GM18861 (cell line): ENCODE measurements around the gene ZNF597.

Experiments
- ATAC-seq: cut with Tn5 transposase; IDR thresholded peaks from one replicate; pipeline ENCODE4 v1.9.1; 2021; ENCODE audit not compliant: unreplicated experiment

ZNF597 gene, protein sequence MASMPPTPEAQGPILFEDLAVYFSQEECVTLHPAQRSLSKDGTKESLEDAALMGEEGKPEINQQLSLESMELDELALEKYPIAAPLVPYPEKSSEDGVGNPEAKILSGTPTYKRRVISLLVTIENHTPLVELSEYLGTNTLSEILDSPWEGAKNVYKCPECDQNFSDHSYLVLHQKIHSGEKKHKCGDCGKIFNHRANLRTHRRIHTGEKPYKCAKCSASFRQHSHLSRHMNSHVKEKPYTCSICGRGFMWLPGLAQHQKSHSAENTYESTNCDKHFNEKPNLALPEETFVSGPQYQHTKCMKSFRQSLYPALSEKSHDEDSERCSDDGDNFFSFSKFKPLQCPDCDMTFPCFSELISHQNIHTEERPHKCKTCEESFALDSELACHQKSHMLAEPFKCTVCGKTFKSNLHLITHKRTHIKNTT

DNA sequence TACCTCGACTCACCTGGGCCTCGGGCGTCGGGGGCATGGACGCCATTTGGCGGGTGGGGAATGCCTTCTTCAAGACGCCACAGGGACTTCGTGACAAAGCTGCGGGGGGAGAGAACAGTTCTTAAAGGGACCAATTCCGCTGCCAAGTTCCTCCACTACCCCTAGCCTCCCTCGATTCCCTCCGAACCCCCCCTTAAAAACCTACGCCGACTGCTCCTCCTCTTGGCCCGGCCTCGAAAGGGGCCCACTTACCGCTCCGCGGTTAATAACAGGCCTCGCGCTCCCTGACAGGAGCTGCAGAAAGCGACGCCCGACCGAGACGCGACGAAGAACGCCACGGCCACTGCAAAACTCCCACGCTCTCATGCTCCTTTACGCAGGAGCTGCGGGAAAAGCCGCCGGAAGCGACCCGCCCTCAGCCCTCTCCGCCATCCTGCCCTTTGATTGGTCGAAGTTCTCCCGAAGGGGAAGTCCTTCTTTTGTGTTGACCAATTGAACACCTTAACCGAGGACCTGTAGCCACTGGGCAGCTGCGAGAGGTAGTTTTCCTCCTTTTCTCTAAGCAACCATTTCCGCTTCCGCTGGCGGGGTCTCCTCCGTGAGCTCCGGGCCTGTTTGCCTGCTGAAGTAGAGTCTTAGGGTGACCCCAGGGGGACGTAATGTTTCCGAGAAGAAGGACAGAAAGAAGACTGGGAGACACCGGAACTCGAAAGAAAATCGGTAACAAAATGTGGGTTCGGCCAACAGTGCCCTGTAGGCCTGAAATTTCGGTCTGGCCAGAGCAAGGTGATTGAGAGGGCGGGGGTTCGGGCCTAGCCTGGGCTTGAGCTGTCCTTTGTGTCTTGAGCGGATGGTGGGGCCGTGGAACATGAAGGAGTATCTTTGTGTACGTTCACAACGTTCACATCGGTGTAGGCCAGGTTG is at the start of gene ZNF597, which contains the start of gene NAA60:
Gene ZNF597 (minus strand): TSS at position 397 of the 924 bp plus-strand sequence. CDS start 351 bp downstream, at position 46.
Gene NAA60 (plus strand): TSS at position 573 of the 924 bp plus-strand sequence. CDS start 32,548 bp downstream, outside the sequence.
- ATAC-seq, result peak; percentile 87

DNA sequence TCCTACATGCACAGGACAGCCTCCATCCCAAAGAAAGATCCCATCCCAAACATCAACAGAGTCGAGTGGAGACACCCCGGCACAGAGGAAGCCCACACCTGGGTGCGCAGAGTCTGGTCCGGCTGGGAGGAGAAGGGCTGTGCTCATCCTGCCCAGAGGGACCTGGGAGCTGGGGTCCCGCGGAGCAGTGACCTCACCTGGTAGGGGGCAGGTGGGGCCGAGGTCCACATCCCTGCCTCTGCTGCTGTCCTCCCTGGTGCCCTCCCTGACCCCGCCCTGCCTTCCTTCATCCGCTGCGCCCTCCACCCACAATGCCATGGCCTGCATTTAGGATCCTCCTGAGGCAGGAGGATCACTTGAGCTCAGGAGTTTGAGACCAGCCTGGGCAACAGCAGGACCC is 49.1 kb upstream of the ZNF597 start:
- ATAC-seq, result no peak

GRCh38 chr16:3490911-3491629 is 47.8 kb upstream of the ZNF597 start:
- ATAC-seq, result no peak

DNA sequence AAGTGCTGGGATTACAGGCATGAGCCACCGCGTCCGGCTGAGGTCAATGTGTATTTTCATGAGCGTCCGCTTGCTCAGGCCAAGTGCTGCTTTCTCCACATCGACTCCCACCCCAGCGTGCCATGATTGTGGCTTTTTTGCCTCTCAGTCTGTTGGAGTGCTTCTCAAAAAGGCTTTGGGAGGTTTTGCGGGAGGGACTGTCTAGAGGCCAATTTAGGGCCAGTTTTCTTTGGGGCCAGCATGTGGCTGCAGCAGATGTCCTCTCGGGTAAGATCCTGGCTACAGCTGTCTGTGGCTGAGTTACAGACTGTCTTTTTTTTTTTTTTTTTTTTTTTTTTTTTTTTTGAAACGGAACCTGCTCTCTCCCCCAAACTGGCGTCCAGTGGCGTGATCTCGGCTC is 45.5 kb upstream of the ZNF597 start:
- no peak for ATAC-seq

DNA sequence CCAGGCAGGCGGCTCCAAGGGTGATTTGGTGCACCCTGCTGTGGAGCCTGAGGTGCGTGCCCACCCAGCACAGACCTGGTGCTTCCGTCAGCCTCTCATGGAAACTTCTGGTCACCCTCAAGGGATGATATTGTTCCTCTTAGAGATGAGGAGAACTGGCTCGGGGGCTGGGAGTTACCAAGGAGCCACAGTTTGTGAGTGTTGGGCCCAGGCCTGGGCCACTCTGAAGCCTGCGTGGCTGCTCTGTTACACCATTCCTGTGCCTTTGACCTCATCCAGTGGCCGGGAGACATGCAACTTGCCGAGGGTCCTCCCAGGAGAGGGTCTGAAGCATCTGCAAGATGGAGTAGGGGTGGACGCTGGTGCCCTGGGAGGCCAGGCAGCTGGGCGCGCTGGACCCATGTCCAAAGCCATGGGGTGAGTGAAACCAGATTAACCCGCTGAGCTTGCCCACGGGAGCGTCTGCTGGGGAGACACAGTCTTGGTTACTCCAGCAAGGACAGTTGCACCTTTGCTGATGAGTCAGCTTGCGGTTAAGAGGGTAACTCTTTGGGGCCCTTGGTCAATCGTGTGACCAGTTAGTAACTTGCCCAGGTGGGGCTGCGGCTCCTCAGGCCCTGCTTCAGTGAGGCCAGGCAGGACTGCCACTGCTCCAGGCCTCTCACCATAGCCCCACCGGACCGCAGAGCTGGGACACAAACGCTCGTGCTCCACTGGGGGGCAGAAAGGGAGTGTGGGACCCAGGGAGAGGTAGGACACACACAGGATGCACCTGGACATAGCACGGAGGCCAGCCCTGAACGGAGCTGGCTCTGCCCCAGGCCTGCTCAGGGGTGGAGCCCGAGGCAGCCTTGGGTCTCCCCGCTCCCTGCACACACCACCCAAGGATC is 44.5 kb upstream of the ZNF597 start:
- ATAC-seq, result no peak

DNA sequence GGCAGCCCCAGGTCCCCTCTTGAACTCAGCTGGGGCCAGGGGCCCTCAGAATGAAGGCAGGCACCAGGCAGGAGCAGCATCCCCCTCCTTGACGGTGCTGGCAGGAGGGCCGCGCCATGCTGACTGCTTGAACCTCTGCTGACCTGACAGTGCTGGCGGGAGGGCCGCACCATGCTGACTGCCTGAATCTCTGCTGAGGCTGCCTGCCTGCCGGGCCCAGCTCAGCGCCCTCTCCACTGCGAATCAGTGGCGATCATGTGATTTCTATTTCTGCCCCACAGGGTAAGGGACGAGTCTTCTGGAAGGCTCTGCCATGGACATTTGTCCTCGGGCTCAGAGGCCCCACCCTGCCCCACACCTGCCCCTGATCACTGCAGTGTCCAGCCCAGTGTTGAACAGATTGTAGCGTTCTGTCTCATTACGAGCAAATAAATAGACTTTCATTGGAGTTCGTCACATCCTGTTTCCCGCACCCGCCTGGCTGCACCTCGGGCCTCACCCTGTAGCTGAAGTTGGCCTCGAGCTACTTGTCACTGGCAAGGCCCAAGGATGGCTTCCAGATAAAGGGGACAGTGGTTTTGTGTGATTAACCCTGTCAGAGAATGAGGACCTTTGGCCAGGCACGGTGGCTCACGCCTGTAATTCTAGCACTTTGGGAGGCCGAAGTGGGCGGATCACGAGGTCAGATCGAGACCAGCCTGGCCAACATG is 43.4 kb upstream of the ZNF597 start:
- ATAC-seq, result no peak

GRCh38 chr16:3485821-3486505 is 42.7 kb upstream of the ZNF597 start:
- ATAC-seq, result no peak

DNA sequence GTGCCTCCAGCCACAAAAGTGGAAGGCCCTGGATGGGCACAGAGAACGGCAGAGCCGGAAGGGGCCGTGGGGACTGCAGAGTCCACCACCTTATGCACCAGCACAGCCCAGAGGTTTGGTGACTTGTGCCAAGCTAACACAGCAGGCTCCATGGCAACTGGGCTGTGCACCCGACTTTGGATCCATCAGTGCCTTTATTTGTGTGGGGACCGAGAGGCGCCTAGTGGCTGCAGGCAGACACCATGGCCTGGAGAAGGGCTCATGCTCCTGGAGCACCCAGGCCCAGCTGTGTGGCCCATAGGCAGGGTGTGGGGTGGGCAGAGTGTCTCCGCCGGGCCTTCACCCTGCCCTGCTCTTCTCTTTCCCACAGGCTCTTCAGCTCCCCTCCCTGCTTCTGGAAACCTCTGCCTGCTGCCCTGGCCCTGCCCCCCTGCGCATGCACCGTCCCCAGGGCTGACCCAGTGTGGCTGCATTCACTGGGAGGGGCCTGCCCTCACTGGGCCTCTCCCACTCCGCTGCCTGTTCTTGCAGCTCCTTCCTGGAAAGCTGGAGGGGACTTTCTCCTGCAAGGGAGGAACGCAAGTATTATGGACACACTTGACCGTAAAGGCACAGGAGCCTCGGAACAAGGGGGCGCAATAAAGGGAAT is 41.9 kb upstream of the ZNF597 start:
- no peak for ATAC-seq

GRCh38 chr16:3484318-3485096 is 41.2 kb upstream of the ZNF597 start:
- no peak for ATAC-seq

DNA sequence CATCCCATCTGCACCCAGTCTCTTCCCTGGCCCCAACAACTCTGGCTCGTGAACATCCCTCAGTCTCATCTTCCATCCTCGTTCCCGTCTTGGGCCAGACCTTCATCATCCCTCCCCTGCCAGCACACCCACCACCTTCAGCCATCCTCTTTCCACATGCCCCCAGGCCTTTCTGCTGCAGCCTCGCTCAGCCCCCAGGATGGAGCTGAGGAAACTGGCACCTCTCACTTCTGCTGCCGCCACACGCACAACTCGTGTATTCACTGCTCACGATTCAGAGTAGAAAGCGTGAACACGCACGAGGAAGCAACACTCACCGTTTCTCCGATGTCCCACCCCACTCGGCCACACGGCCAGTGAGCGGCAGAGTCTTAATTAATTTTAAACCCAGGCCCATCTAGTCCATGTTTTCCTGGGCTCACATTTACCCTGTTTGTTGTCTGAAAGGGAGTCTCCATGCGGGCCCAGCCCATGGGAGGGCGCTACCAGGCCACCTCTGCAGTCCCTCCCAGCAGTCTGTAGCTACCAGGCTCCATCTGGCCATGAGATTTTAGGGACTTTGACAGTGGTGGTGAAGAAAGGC is 39.4 kb upstream of the ZNF597 start:
- no peak for ATAC-seq

DNA sequence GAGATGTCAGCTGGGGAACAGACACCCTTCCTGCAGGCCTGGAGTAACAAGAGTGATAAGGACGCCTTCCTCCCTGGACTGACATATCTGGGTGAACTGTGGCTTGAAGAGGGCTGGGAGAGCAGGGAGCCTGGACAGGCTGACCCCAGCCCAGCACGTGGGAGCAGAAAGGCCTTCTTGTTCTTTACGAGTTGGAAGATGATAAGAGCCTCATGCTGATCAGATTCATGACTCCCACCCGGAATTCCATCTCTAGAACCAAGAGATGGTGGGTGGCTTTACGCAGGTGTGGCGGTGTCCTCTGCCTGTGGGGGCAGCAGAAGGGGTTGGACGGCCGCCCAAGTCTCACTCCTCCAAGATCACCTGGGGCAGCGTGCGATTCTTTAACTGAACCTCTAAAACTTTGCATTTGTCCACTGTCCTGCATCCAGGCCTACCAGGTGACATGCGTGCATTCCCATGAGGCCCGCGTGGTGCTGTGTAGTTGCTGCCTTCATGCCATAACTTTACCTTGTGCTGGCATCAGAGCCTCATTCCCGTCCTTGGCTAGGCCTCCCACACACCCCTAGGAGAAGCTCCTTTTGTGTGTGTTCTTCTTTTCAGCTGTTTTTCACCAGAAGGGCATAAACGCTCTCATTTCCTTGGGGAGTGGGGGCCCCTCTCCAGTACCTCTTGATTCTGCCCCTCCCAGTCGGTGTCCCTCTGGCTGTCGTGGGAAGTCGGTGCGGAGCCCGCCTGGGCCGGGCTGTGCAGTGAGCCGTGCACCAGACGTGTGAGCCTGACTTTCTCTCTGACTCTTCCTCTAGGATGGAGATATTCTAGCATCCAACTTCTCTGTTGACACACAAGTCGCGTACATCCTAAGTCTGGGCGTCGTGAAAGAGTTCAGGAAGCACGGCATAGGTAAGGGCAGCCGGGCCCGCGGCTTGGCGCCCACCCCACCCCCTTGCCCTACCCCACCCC is 38.7 kb upstream of the ZNF597 start:
- no peak for ATAC-seq

DNA sequence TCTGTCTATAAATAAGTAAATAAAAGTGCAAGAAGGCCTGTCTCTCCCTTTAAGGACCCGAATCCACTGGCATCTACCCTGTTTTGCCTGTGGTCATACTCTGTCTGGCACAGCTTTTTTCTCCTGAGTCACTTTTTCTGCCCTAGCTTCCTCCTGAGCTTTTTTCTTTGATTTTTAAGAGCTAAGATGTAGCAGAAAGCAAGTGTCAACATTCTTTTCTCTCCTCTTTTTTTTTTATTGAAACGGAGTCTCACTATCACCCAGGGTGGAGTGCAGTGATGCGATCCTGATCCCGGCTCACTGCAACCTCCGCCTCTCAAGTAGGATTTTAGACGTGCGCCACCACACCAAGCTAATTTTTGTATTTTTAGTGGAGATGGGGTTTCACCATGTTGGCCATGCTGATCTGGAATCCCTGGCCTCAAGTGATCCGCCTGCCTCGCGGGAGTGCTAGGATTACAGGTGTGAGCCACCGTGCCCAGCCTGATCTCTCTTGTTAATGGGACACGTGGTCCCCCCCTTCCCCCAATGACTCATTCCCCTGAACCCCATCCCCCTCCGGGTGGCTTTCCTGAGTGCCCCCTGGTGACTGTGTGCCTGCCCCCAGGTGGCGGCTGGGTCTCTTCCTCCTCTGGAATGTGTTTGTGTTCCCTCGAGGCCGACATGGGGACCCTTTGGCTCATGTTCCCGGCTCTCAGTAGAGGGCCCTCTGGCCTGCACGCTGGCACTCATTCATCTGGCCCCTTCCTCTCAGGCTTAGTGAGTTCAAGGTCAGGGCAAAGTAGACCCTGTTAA is 37.8 kb upstream of the ZNF597 start:
- ATAC-seq, result no peak

- ATAC-seq, result no peak
These were observed 36.4 kb upstream of the ZNF597 start for GRCh38 chr16:3479654-3480216.

GRCh38 chr16:3478242-3478925 is 35.1 kb upstream of the ZNF597 start:
- no peak for ATAC-seq
